Measurements from ENCODE around the gene CECR2. TPM values are rescaled to one million over a fixed set of nuclear protein-coding genes. Genes with fewer than 3 reads are reported as not detected.

The CECR2 gene
- total RNA-seq, 1 experiment from 2014 or later, result 154 TPM

- Histone ChIP-seq H2AFZ (ENCODE audit: low read length) (no peak overlapping the region), H3K27ac (ENCODE audit: insufficient read length, low read depth, low read length) (no peak overlapping the region), H4K20me1 (ENCODE audit: control insufficient read depth, insufficient read depth, insufficient read length) (no peaks in the 10 kb centered on the region), H3K27me3 (ENCODE audit: insufficient read depth, low read length) (no peaks in the 10 kb centered on the region), H3K9ac (ENCODE audit: extremely low read depth, insufficient read length, low read length) (no peak overlapping the region), H2BK15ac (ENCODE audit: low read depth, low read length) (no peak overlapping the region), H2BK5ac (ENCODE audit: insufficient read length, low read length) (no peak overlapping the region), H4K91ac (ENCODE audit: insufficient read length, low read depth, low read length) (no peak overlapping the region), H2BK120ac (ENCODE audit: low read depth, low read length, poor library complexity, severe bottlenecking) (no peak overlapping the region), H4K8ac (replicated peaks; ENCODE audit: insufficient read length, low read depth, low read length) (no peak overlapping the region), H3K56ac (ENCODE audit: insufficient read length, low read depth, low read length) (no peak overlapping the region), H2BK12ac (ENCODE audit: insufficient read length, low read depth, low read length) (no peak overlapping the region), H3K4me1 (ENCODE audit: insufficient read depth, low read length) (no peaks in the 10 kb centered on the region), H3T11ph (ENCODE audit: low read length) (no peak overlapping the region), H3K9me3 (ENCODE audit: control insufficient read depth, low read depth, low read length) (no peaks in the 10 kb centered on the region), H4K5ac (ENCODE audit: insufficient read length, low read depth, low read length) (no peak overlapping the region), H3K23me2 (ENCODE audit: insufficient read length, low read depth, low read length, poor library complexity, severe bottlenecking) (no peaks in the 10 kb centered on the region), H3K79me1 (ENCODE audit: insufficient read depth, low read depth, low read length, poor library complexity, severe bottlenecking) (peaks cover 3% of the 10 kb centered on the region), H3K14ac (ENCODE audit: insufficient read depth, low read length) (no peak overlapping the region), H3K4ac (ENCODE audit: low read depth, low read length) (no peak overlapping the region), H3K4me2 (ENCODE audit: insufficient read depth, insufficient read length, low read length) (no peak overlapping the region), H3K18ac (ENCODE audit: insufficient read length, low read depth, low read length) (no peak overlapping the region), H2BK20ac (ENCODE audit: low read depth, low read length, poor library complexity, severe bottlenecking) (no peak overlapping the region), H2AK5ac (ENCODE audit: insufficient read length, low read length) (no peak overlapping the region), H3K79me2 (ENCODE audit: insufficient read depth, low read length) (no peaks in the 10 kb centered on the region; the same call in 1 of the 2 replicates), H3K23ac (ENCODE audit: insufficient read length, low read depth, low read length) (no peak overlapping the region)
- WGBS (ENCODE audit: extremely low coverage, insufficient read length, low lambda C conversion rate), result no CpG with 5 or more reads among the region's 12 CpGs
- H3K27ac Mint-ChIP-seq, result peak overlapping the region in 1 of 3 experiments; percentile 59; a peak in 2 of 7 replicates
- H3K4me1 Mint-ChIP-seq, result no peaks in the 10 kb centered on the region
- H3K36me3 Mint-ChIP-seq (ENCODE audit: insufficient read depth in 1 of 3, low read depth in 3 of 3), result peaks cover 55 to 81% (median 80%) of the 10 kb centered on the region in 3 experiments; a peak in 6 of 7 replicates
- no peaks in the 10 kb centered on the region for H3K27me3 Mint-ChIP-seq (ENCODE audit: low read depth)
- no peak overlapping the region for H3K4me3 Mint-ChIP-seq
- H3K9me3 Mint-ChIP-seq, result no peaks in the 10 kb centered on the region
- DNase-seq, result no peak
- peak; percentile 74 for TF ChIP-seq CTCF (conservative IDR thresholded peaks at IDR 0.05)
These were observed 132.5 kb downstream of the CECR2 start for GRCh38 chr22:17501679-17502285.
